ENCODE data around the gene ZMPSTE24.

The ZMPSTE24 gene

GRCh38 chr1:40305451-40305850, 47.4 kb downstream of the ZMPSTE24 start:
- no peak for DNase-seq

DNA sequence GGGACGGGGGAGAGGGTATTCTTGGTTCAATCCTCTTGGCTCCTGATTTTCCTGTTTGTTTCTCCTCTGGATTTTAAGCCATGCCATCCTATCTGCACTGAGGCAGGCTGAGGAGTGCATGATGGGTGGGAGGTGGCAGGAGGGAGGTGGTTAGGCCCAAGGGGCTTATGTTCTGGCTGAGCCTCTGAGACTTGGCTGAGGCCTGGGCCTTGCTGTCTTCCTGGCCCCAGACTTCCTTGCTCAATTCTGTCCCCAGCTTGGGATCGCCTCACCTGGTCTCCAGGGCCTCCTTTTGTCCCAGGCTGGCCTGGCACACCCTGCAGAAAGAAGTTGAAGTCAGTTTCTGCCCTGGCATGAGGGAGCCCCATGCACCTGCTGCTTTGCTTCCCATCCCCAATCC, 47.8 kb downstream of the ZMPSTE24 start:
- no peak for DNase-seq

- no peak for DNase-seq
Observed at GRCh38 chr1:40306296-40306695, 48.3 kb downstream of the ZMPSTE24 start.

GRCh38 chr1:40307186-40307585, 49.1 kb downstream of the ZMPSTE24 start:
- DNase-seq, result no peak

DNA sequence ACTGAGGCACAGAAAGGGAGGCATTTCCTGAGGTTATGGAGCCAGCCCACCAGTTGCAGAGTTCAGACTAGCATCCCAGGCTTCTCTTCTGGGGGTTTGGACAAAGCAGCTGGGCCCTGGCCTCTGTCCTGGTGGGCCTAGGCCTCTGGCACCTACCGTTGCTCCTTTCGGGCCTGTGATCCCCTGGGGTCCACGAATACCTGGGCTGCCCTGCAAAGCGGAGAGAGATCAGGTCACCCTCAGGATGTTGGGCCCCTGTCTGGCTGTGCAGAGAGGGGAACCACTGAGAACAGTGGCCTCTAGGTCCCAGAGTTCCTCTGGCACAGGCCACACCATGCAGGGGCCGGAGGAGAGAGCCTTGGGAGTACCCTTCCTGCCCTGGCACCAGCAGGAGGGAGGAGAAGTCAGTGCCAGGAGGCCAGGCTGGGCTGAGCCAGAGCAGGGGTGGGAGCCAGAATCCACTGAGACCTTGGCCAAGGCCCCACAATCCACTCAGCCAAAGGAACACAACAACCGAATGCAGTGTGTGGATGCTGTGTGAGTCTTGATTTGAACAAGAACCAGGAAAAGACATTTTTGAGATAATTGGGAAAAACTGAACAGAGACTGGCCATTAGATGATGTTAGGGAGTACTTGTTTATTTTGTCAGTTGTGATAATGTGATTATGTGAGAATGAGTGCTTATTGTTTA, 50.1 kb downstream of the ZMPSTE24 start:
- DNase-seq, result no peak

DNA sequence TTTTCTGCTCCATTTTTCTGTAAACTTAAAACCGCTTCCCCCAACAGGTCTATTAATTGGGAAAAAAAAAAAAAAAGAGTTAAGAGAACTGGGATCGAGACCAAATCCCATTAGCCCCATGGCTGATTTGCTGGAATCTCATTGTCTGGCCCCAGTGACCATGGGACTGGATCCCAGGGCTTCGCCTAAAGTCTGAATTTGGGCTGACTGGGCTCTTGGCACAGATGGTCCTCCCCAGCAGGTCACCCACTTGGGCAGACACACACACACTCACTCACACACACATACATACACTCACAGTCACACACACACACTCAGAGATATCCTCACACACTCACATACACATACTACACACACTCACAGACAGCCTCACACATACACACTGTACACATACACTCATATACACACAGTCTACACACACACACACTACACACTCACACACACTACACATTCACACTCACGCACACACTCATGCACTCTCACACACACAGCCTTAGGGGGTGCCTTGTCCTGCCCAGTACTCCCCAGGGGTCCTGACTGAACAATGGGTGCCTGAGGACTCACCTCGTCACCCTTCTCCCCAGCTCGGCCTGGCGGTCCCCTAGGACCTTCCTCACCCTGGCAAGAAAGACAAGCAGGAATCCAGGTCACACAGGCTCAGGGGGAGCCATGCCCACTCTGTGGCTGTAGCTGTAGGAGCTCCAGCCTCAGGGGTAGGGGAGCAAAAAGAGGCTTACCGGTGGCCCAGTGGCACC, 51.5 kb downstream of the ZMPSTE24 start:
- no peak for DNase-seq

- DNase-seq, result no peak
Observed at GRCh38 chr1:40310129-40310461, 52.1 kb downstream of the ZMPSTE24 start.

GRCh38 chr1:40310983-40311642, 53.1 kb downstream of the ZMPSTE24 start:
- DNase-seq, result no peak

DNA sequence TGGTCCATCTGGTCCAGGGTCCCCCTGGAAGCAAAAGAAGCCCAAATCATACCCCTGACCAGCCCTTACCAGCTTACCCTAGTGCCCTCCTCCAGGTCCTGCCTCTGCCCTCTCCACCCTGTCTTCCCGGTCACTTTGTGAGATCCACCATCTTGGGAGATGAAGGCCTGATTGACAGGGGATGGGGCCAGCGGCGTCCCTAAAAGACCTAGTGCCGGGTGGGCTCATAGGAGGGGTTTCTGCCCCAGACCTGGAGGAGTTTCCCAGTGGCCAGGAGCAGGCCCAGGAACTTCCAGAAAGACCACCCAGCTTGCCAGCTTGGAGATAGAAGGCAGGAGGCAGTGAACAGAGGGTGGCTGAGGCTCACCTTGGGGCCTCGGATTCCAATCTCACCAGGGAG, 53.7 kb downstream of the ZMPSTE24 start:
- DNase-seq, result no peak

DNA sequence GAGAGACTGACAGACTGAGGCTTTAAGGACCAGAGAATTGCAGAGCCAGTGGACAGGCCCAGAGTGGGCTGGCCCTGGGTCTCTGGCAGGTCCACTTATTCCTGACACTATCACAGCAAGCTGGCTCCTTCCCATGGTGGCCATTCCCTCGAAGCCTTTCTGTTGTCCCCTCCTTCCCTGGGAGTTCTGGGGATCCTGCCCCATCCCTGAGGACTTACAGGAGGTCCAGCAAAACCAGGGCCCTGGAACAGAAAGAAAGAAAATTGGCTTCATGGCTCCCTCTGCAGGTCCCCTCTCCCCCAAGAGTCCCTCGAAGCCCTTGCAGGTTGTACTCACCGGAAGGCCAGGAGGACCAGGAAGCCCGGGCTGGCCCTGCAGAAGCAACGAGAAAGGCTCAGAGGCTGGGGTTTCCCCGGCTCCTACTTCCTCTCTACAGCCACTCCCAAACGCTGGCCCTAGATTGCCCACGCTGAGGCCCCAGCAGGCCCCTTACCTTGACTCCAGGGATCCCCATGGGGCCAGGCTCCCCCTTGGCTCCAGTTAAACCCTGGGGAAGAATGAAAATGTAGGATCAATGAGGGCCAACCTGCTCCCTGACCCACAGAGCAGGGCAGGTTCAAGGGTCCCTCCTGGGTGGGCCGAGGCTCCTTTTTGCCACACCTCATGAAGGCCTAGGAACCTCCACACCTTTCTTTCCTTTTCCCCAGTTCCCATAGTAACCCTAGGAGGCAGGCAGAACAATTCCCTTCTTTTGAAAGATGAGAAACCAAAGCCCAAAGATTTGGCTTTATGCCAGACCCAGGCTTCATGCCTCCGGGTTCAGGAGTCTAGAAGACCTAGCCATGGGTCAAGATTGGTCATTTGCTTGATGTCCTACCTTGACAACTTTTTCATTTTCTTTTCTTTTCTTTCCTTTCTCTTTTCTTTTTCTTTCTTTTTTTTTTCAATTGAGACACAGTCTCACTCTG, 54.5 kb downstream of the ZMPSTE24 start:
- no peak for DNase-seq

- peak; percentile 34 for DNase-seq
Observed at GRCh38 chr1:40313329-40313957, 55.4 kb downstream of the ZMPSTE24 start.

- no peak for DNase-seq
Observed at GRCh38 chr1:40313958-40314720, 56.1 kb downstream of the ZMPSTE24 start.

- DNase-seq, result no peak
Observed at GRCh38 chr1:40314721-40315238, 56.7 kb downstream of the ZMPSTE24 start.

DNA sequence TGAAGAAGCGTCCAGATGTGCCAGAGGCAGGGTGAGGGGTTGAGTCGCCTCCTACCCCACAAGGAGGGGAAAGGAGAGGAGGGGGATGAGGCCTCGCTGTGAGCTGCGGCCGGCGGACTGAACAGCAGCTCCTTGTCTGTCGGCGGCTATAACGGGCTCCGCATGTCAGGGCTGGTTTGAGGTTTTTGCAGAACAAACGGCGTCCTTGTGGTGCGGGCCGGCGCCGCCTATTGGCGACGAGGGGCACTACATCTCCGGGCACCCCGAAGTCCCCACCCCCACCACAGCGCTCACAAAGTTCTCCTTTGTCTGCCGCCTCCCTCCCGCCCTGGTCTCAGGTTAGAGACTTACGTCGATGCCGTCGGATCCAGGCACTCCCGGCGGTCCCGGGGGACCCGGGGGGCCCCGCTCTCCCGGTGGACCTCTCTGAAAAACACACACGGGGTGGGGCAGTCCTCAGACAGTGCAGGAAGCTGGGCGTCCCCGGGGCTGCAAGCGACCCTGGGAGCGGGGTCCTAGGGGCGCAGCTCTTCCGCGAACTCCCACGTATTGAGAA, 57.3 kb downstream of the ZMPSTE24 start:
- peak; percentile 83 for DNase-seq

- DNase-seq, result no peak
Observed at GRCh38 chr1:40315795-40316594, 58.0 kb downstream of the ZMPSTE24 start.

DNA sequence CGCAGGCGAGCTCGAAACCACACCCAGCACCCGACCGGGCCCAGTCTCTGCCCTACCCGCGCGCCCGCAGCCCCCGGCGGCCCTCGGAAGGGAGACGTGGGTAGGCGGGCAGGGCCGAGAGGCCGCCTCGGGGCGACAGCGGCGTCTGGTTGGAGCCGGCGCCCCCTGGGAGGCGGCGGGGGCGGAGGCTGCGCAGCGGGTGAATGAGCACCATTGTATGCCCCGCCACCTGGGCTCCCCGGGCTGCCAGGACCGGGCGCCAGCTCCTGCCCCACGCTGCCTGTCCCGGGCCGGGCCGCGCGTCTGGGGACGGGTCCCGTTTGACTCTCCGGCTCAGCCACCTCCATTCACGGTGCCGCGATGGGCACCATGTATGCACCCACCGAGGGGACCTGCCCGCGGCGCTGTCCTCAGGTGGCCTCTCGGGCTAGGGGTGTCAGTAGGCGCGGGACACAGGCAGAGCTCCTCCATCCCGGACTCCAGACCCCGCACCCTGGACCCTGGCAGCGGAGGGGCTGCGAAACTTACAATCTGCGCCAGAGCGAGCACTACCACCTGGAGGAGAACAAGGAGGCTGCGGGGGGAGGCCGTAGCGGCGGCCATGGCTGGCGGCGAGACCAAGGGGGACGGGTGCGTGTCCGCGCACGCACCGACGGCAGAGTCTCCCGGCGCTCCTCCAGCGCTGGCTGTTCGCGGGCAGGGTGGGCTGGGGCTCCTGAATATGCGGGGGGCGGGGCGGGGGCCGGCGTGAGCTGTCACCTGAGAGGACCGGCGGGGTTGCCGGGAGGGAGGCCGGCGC, 58.8 kb downstream of the ZMPSTE24 start, which contains the start of gene COL9A2:
Gene COL9A2, minus strand, starts transcription at position 692 of the 799 bp plus-strand sequence. Its CDS starts 89 bp downstream, at position 603.
- no peak for DNase-seq

GRCh38 chr1:40317394-40318074, 59.5 kb downstream of the ZMPSTE24 start:
- no peak for DNase-seq

DNA sequence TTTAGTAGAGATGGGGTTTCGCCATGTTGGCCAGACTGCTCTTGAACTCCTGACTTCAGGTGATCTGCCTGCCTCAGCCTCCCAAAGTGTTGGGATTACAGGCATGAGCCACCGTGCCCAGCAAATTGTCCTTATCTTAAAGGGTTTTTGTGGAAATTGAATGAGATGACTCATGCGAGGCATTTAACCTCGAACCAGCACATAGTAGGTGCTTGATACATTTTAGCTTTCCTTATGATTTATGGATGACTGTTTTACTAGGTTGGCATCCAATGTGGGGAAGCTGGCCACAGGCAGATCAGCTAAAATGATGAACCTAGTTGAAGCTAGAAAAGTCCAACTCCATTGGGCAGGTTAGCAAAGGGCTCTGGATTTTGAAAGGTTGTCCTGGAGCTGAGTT, 60.4 kb downstream of the ZMPSTE24 start:
- no peak for DNase-seq
